Measurements from ENCODE around the gene NAA25.
"Not testable (repeated sequence)": the region's sequence is repeated elsewhere in the genome, so short reads cannot be mapped to it uniquely, and the experiment has no call there.

NAA25 gene

DNA sequence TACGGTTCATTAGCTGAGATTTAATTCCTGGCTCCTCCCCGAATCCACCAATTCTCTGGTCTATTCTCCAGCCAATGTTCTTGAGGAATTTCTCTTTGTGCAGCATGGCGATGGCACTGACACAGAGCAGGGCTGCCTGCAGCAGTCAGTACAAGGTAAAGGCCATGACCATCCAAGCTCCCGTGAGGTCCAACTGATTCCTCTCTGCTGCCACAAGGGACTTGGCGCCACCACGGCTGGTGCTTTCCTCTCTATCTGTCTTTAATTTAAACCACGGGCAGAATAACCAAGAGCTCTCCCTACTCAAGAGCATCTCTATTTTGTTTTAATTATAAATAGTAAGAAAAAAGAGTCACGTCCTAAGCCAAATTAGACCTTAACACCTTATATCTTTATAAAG, 107.8 kb downstream of the NAA25 start:
- Histone ChIP-seq H3K4me3 (no peak overlapping the region), H3K27ac (no peak overlapping the region), H3K9ac (ENCODE audit: insufficient read length) (no peak overlapping the region), H3K36me3 (ENCODE audit: insufficient read depth, low read length) (no peaks in the 10 kb centered on the region), H3K9me3 (ENCODE audit: low read depth, low read length) (no peaks in the 10 kb centered on the region)
- no peak for TF ChIP-seq EZH2 (IDR thresholded peaks at IDR 0.05)
- no peak for TF ChIP-seq FOXP2 (optimal IDR thresholded peaks at IDR 0.05; ENCODE audit: control extremely low read depth, extremely low read length, insufficient read depth)
- TF ChIP-seq POLR2AphosphoS5 (IDR thresholded peaks at IDR 0.05; ENCODE audit: borderline replicate concordance, low read depth, low read length) = no peak
- no peak for DNase-seq (ENCODE audit: low read depth, low spot score)

- not testable (repeated sequence) for H3K27ac ChIP-seq; H3K36me3 ChIP-seq (ENCODE audit: insufficient read depth, low read length); DNase-seq (ENCODE audit: low read depth, low spot score); H3K9ac ChIP-seq (ENCODE audit: insufficient read length); H3K4me3 ChIP-seq; H3K9me3 ChIP-seq (ENCODE audit: low read depth, low read length)
Measured at GRCh38 chr12:111999129-111999528, 109.5 kb downstream of the NAA25 start.

DNA sequence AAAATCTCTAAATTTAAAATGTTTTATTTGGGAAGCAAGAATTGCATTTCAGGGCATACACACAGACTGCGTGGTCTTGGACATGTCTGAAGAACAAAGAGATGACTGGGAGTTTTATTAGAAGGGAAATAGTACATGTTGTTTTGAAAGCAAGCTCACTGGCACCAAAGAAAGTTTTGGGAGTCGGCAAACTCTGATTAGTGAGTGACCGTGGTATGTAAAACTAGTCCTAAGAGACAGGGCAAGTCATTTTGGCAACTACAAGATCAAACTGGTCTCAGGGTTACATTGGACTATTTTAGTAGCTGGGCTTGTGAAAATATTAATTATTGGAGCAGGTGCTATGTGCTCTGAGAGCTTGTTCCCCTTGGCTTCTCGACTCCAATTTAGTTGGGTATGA, 110.6 kb downstream of the NAA25 start:
- no peak for TF ChIP-seq FOXP2 (optimal IDR thresholded peaks at IDR 0.05; ENCODE audit: control extremely low read depth, extremely low read length, insufficient read depth)
- Histone ChIP-seq H3K9ac (ENCODE audit: insufficient read length) (no peak overlapping the region), H3K9me3 (ENCODE audit: low read depth, low read length) (no peaks in the 10 kb centered on the region), H3K36me3 (ENCODE audit: insufficient read depth, low read length) (no peaks in the 10 kb centered on the region), H3K27ac (no peak overlapping the region), H3K4me3 (no peak overlapping the region)
- DNase-seq (ENCODE audit: low read depth, low spot score) = no peak

DNA sequence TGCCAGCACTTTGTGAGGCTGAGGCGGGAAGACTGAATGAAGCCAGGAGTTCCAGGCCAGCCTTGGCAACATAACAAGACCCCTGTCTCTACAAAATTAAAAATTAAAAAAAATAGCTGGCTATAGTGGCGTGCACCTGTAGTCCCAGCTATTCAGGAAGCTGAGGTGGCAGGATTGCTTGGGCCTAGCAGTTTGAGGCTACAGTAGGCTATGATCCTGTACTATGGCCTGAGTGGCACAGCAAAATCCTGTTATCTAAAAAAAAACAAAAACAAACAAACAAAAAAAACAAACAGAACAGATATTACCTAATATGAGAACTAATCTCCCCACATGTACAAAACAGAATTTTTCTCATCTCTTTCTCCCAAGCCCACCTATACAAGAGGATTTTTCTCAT, 111.3 kb downstream of the NAA25 start:
- Histone ChIP-seq H3K9ac (ENCODE audit: insufficient read length) (no peak overlapping the region), H3K9me3 (ENCODE audit: low read depth, low read length) (no peaks in the 10 kb centered on the region), H3K27ac (no peak overlapping the region), H3K36me3 (ENCODE audit: insufficient read depth, low read length) (no peaks in the 10 kb centered on the region), H3K4me3 (no peak overlapping the region)
- no peak for TF ChIP-seq EZH2 (IDR thresholded peaks at IDR 0.05)
- no peak for TF ChIP-seq POLR2AphosphoS5 (IDR thresholded peaks at IDR 0.05; ENCODE audit: borderline replicate concordance, low read depth, low read length)
- TF ChIP-seq FOXP2 (optimal IDR thresholded peaks at IDR 0.05; ENCODE audit: control extremely low read depth, extremely low read length, insufficient read depth) = no peak
- no peak for DNase-seq (ENCODE audit: low read depth, low spot score)

DNA sequence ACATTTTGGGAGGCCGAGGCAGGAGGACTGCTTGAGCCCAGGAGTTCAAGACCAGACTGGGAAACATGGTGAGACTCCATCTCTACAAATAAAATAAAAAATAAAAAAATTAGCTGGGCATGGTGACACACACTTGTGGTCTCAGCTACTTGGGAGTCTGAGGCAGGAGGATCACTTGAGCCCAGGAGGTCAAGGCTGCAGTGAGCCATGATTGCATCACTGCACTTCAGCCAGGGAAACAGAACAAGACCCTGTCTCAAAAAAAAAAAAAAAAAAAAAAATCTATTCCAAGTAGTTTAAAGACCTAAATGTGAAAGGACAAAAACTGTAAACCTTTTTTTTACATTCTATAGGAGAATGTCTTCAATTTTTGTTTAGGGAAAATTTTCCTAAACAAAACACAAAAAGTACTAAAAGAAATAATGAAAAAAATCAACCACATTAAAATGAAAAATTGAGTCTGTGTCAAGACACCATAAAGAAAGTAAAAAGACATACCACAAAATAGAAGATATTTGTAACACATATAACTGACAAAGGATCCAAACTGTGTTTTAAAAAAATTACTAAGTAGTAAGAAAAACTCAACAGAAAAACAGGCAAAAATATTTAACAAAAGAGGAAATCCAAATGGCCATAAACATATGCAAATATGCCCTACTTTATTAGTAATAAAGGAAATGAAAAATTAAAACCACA, 112.7 kb downstream of the NAA25 start:
- H3K4me3 ChIP-seq = no peak overlapping the region
- H3K9me3 ChIP-seq (ENCODE audit: low read depth, low read length) = no peaks in the 10 kb centered on the region
- H3K9ac ChIP-seq (ENCODE audit: insufficient read length) = no peak overlapping the region
- DNase-seq (ENCODE audit: low read depth, low spot score) = no peak
- H3K36me3 ChIP-seq (ENCODE audit: insufficient read depth, low read length) = no peaks in the 10 kb centered on the region
- no peak for TF ChIP-seq FOXP2 (optimal IDR thresholded peaks at IDR 0.05; ENCODE audit: control extremely low read depth, extremely low read length, insufficient read depth)
- TF ChIP-seq POLR2AphosphoS5 (IDR thresholded peaks at IDR 0.05; ENCODE audit: borderline replicate concordance, low read depth, low read length) = no peak
- no peak for TF ChIP-seq EZH2 (IDR thresholded peaks at IDR 0.05)
- peak overlapping the region; percentile 12; the same call in 1 of the 2 replicates for H3K27ac ChIP-seq

DNA sequence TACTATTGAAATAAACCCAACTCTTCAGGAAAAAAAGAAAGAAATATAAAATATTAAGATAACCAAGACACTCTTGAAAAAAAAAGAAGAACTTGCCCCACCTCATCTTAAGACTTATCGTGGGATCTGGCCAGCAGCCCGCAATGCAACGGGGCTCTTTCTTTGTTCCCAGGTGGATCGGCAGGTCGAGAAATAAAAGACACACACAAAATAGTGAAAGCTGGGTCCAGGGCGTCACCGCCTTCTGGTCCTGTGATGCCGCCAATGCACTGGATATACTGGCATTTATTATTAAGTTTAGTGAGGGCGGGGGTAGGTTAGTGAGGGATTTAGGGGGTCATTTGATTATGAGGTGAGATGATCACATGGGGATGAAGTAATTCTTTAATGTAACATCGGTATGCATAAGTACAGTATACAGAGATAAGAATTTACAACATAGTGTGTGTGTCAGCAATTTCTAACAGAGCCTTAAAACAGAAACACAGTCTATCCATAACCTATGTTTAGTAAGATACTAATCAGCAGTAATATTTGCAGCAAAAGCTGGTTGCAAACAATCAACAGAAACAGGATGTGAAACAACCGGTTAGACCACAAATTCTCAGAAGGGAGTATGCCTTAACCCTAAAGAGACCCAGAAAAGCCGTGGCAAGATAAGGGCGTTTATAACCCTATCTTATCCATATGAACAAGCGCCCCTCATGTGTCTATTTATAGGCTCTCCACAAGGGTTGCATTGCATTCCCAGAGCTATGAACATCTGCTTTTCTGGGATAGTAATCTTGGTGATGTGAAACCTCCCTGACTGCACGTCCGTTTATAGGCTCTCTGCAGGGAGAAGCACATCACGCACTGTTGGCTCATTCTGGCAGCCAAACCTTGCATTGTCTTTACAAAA, 114.1 kb downstream of the NAA25 start:
- not testable (repeated sequence) for H3K9me3 ChIP-seq (ENCODE audit: low read depth, low read length); DNase-seq (ENCODE audit: low read depth, low spot score); H3K9ac ChIP-seq (ENCODE audit: insufficient read length); H3K36me3 ChIP-seq (ENCODE audit: insufficient read depth, low read length)
- peak overlapping the region; percentile 42; the same call in 1 of the 2 replicates for H3K27ac ChIP-seq
- H3K4me3 ChIP-seq = peak overlapping the region; percentile 42; the same call in 1 of the 2 replicates

- DNase-seq (ENCODE audit: low read depth, low spot score) = no peak
- TF ChIP-seq EZH2 (IDR thresholded peaks at IDR 0.05) (no peak), FOXP2 (optimal IDR thresholded peaks at IDR 0.05; ENCODE audit: control extremely low read depth, extremely low read length, insufficient read depth) (no peak), POLR2AphosphoS5 (IDR thresholded peaks at IDR 0.05; ENCODE audit: borderline replicate concordance, low read depth, low read length) (no peak)
- Histone ChIP-seq H3K9ac (ENCODE audit: insufficient read length) (no peak overlapping the region), H3K4me3 (no peak overlapping the region), H3K36me3 (ENCODE audit: insufficient read depth, low read length) (no peaks in the 10 kb centered on the region), H3K27ac (no peak overlapping the region), H3K9me3 (ENCODE audit: low read depth, low read length) (no peaks in the 10 kb centered on the region)
Measured at GRCh38 chr12:111993292-111994150, 115.1 kb downstream of the NAA25 start.

DNA sequence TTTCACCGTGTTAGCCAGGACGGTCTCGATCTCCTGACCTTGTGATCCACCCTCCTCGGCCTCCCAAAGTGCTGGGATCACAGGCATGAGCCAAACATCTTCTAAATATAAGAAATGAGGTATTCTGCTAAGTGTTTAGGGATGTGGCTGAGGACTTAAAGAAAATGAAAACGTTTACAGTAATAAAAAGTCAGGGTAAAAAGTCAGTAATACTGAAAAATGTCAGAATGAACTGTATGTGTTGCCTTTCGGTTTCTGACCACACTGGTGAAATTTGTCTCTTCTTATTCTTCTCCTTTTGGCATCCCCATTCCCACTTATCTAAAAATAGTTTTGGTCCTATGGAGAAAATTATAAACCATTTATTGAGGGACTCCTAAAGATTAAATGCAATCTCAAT, 116.1 kb downstream of the NAA25 start:
- Histone ChIP-seq H3K4me3 (no peak overlapping the region), H3K9ac (ENCODE audit: insufficient read length) (no peak overlapping the region), H3K36me3 (ENCODE audit: insufficient read depth, low read length) (no peaks in the 10 kb centered on the region), H3K27ac (no peak overlapping the region), H3K9me3 (ENCODE audit: low read depth, low read length) (no peaks in the 10 kb centered on the region)
- no peak for DNase-seq (ENCODE audit: low read depth, low spot score)
- TF ChIP-seq FOXP2 (optimal IDR thresholded peaks at IDR 0.05; ENCODE audit: control extremely low read depth, extremely low read length, insufficient read depth) (no peak), POLR2AphosphoS5 (IDR thresholded peaks at IDR 0.05; ENCODE audit: borderline replicate concordance, low read depth, low read length) (no peak), EZH2 (IDR thresholded peaks at IDR 0.05) (no peak)
